KOPT-K1 (cell line): ENCODE results near the gene DUSP10.
A peak's percentile ranks its signal among the peaks of the same experiment; 100 is the strongest.

Source experiments
- H3K27ac ChIP-seq: fragments of 200-600 bp; sonication (generic); 2 replicates; pipeline ENCODE4 v1.5.1; 2016; ENCODE audit warnings: antibody characterized with exemption, mild to moderate bottlenecking, low read depth, low read length; ENCODE audit not compliant: poor library complexity, severe bottlenecking
- H3K36me3 ChIP-seq: fragments of 200-600 bp; sonication (generic); 2 replicates; pipeline ENCODE4 v1.5.1; 2017; ENCODE audit warnings: antibody characterized with exemption, mild to moderate bottlenecking, low read length, moderate library complexity; ENCODE audit not compliant: insufficient read depth
- H3K9me3 ChIP-seq: fragments of 200-600 bp; sonication (generic); 2 replicates; pipeline ENCODE4 v1.5.1; 2017; ENCODE audit warnings: antibody characterized with exemption, low read length, mild to moderate bottlenecking; ENCODE audit not compliant: insufficient read depth, poor library complexity, severe bottlenecking

The DUSP10 gene

GRCh38 chr1:221715321-221716169 is 26.3 kb downstream of the DUSP10 start:
- peaks cover 6% of the 10 kb centered on the region for H3K9me3 ChIP-seq
- no peak overlapping the region for H3K27ac ChIP-seq
- no peaks in the 10 kb centered on the region for H3K36me3 ChIP-seq

DNA sequence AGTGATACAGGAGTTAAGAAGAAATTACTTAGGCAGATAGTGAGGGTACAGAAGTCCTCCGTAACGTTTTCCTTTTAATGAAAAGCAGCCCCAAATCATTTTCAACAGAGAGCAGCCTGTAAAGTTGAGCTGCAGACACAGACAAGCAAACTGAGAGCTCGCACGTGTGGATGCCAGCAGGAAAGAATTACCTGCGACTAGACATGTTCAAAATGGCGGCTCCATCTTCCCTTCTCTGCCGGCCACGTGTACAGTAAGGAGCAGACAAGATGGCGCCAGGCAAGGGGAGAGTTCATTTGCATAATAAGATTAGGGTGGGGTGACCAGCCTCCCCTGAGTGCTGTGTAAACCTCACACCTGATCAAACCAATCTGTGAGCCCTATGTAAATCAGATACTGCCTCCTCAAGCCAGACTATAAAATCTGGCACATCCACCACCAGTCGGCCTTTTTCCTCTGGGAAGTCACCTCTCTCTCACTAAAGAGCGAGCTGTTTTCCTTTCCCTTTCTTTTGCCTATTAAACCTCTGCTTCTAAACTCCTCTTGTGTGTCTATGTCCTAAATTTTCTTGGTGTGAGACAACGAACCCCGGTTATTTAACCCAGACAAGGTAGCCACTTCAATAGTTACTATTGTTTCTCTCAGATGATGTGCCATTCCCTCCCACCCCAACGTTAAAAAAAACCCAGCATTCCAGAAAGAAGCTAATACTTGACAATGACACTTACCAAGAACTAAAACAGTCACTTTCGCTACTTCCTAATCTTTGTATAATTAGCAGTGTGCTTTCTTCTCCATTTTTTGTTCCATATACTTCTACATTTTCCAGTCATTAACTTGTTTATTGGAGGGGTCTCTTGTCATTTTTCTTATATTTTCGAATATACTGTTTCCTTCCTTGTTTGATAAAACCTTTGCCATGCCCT is 27.4 kb downstream of the DUSP10 start:
- H3K9me3 ChIP-seq: peaks cover 6% of the 10 kb centered on the region
- no peak overlapping the region for H3K27ac ChIP-seq
- no peaks in the 10 kb centered on the region for H3K36me3 ChIP-seq

- peaks cover 6% of the 10 kb centered on the region for H3K9me3 ChIP-seq
- peak overlapping the region; percentile 48 for H3K27ac ChIP-seq
- no peaks in the 10 kb centered on the region for H3K36me3 ChIP-seq
Measured at GRCh38 chr1:221712776-221713431, 29.0 kb downstream of the DUSP10 start.

GRCh38 chr1:221712198-221712684 is 29.6 kb downstream of the DUSP10 start:
- H3K27ac ChIP-seq: no peak overlapping the region
- no peaks in the 10 kb centered on the region for H3K36me3 ChIP-seq
- H3K9me3 ChIP-seq: peaks cover 6% of the 10 kb centered on the region

- Histone ChIP-seq H3K27ac (no peak overlapping the region), H3K36me3 (no peaks in the 10 kb centered on the region), H3K9me3 (peaks cover 6% of the 10 kb centered on the region)
Measured at GRCh38 chr1:221711656-221712055, 30.2 kb downstream of the DUSP10 start.

- H3K27ac ChIP-seq: no peak overlapping the region
- H3K9me3 ChIP-seq: peaks cover 6% of the 10 kb centered on the region
- H3K36me3 ChIP-seq: no peaks in the 10 kb centered on the region
Measured at GRCh38 chr1:221711063-221711577, 30.8 kb downstream of the DUSP10 start.

DNA sequence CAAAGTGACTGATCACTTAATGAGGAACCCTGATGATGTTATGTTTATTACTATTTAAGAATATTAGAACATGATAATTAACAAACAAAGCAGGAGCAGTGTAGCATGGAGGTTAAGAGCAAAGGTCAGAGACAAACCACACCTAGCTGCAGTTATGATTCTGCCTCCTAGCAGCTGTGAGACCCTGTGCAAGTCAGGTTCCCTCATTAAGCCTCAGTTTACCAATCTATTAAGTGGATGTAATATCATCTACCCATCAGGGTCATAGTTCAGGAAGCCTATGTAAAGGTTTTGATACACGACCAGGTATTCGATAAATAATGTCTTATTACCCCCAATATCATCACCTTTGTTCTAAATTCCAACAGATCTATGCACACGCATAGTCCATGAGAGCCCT is 32.0 kb downstream of the DUSP10 start:
- Histone ChIP-seq H3K9me3 (peaks cover 5% of the 10 kb centered on the region), H3K36me3 (no peaks in the 10 kb centered on the region), H3K27ac (no peak overlapping the region)

GRCh38 chr1:221708987-221709386 is 32.9 kb downstream of the DUSP10 start:
- no peak overlapping the region for H3K27ac ChIP-seq
- H3K9me3 ChIP-seq: no peaks in the 10 kb centered on the region
- no peaks in the 10 kb centered on the region for H3K36me3 ChIP-seq

DNA sequence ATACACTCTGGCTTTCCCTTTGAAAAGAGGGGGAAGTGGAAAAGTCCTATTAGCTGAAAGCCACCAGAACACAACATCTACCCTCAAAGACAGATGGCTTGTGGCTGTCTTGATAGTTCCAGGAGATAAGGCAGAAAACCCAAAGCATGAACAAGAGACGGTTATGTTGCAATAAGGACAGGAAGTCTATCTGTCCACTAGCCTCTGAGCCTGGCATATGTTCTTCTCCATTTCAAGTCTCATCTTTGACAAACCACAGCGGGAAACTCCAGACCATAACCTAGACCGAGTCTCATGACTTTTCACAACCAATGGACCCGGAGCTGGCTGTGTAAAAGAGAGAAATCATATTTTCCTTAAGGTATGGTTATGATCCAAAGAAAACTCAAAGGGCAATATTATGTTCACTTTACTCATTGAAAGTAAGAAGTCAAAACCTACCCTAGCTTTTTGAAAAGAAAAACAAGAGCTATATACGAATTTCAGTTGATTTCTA is 33.8 kb downstream of the DUSP10 start:
- Histone ChIP-seq H3K36me3 (no peaks in the 10 kb centered on the region), H3K9me3 (no peaks in the 10 kb centered on the region), H3K27ac (no peak overlapping the region)

DNA sequence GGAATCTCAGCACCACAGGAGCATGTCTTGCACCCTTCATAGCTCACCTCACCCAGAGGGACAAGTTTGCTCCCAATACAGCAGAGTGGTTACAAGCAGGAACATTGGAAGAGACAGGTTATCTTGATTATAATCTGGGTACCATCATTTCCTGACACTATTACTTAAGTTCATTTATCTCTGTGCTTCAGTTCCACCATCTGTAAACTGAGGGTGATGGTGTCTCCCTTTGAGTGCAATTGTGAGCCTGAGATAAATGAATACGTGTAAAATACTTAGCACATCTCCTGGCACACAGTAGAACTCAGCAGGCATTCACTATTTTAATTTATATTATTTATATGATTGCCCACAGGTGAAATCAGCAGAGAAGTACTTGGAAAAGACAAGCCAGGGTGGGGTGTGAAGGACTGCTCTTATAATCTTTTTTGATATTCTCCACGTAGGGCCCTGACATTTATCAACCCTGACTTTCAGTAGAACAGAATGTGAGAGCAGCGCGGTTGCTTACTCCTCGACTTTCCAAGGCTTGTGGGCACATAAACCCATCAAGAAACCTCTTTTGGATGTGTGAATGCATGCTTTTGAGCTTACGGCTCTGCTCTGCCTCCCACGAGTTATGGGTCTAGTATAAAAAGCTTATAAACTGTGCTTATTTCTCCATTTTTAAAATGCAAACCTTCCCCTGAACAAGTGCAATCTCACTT is 34.9 kb downstream of the DUSP10 start:
- no peak overlapping the region for H3K27ac ChIP-seq
- no peaks in the 10 kb centered on the region for H3K36me3 ChIP-seq
- no peaks in the 10 kb centered on the region for H3K9me3 ChIP-seq

GRCh38 chr1:221706191-221706590 is 35.7 kb downstream of the DUSP10 start:
- Histone ChIP-seq H3K27ac (no peak overlapping the region), H3K36me3 (no peaks in the 10 kb centered on the region), H3K9me3 (no peaks in the 10 kb centered on the region)

DNA sequence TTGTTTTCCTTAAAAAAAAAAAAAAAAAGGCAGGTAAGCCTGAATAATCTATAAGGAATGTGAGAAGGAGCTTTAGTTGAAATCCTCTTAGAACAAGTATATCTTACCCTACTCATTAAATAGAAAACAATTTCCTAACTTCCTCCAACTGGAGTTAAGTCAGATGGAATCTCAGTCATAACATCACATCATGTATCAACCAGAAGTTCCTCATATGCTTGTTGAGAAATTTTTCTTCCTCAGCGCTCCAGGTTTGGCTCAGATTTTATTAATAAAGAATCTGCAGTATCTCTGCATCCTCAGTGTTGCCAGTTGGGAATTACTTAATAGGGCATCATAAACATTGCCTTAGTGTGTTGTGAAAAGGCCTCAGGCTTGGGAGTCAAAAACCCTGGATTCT is 37.6 kb downstream of the DUSP10 start:
- H3K9me3 ChIP-seq: no peaks in the 10 kb centered on the region
- H3K36me3 ChIP-seq: no peaks in the 10 kb centered on the region
- H3K27ac ChIP-seq: no peak overlapping the region

- Histone ChIP-seq H3K36me3 (no peaks in the 10 kb centered on the region), H3K27ac (no peak overlapping the region)
Measured at GRCh38 chr1:221701570-221702186, 40.2 kb downstream of the DUSP10 start.

DNA sequence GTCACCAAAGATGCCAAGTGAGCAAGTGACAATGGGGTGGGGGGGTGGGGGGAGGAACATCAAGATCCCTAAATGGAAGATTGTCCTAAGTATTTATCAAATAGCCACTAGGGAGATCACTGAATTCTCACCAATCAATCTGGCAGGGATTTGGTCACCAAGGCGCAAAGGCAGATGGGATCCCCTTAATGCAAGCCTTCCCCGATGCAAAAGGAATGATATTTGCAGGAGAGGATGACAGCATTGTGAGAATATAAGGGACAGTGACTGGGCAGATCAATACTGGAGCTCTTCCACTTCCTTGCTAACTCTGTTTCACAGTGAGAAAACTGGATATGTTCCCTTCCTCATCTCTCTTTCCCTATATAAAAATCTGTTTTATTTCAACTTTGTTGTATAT is 40.9 kb downstream of the DUSP10 start:
- Histone ChIP-seq H3K36me3 (no peaks in the 10 kb centered on the region), H3K9me3 (no peaks in the 10 kb centered on the region), H3K27ac (no peak overlapping the region)

More at GRCh38 chr1:221701570-221702186, 40.2 kb downstream of the DUSP10 start:
- no peaks in the 10 kb centered on the region for H3K9me3 ChIP-seq
